Esophagus squamous epithelium (tissue), 4 donors: ENCODE data around the gene STRBP.

Source experiments
- POLR2A ChIP-seq, 4 donors: fragments of 450-650 bp; IDR thresholded peaks; one replicate each; pipeline ENCODE4 v1.6.1; 2017; ENCODE audit warnings: antibody characterized with exemption in 4 of 4, mild to moderate bottlenecking in 4 of 4, moderate library complexity in 3 of 4
- TF ChIP-seq, protein P1 (sequence below), 6 experiments: fragments of 450-650 bp in 4 of 6; fragments of 200-600 bp in 2 of 6; sonication (generic) in 2 of 6; IDR thresholded peaks; one replicate each; pipeline ENCODE4 v1.5.1; 2016 to 2019; ENCODE audit warnings: antibody characterized with exemption in 6 of 6, mild to moderate bottlenecking in 4 of 6, moderate library complexity in 4 of 6

DNA sequence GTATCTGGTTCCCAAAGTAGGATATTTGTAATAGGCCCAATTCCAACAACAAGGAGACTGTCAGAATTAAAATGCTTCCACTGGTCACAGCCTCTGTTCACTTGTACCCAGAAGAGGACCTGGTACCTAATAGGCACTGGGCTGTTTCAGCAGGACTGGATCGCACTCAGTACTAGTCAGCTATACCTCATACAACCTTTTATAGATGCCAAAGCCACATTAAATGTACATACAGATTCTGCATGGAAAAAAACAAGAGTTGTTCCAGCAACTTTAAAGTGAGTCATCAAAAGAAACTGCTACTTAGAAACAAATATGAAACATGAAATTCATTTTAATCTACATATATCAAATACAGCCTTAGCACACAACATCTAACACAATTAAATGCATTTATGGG is 147.4 kb downstream of the STRBP start:
- no peak for TF ChIP-seq POLR2A (IDR thresholded peaks at IDR 0.05)
- TF ChIP-seq, protein P1, sequence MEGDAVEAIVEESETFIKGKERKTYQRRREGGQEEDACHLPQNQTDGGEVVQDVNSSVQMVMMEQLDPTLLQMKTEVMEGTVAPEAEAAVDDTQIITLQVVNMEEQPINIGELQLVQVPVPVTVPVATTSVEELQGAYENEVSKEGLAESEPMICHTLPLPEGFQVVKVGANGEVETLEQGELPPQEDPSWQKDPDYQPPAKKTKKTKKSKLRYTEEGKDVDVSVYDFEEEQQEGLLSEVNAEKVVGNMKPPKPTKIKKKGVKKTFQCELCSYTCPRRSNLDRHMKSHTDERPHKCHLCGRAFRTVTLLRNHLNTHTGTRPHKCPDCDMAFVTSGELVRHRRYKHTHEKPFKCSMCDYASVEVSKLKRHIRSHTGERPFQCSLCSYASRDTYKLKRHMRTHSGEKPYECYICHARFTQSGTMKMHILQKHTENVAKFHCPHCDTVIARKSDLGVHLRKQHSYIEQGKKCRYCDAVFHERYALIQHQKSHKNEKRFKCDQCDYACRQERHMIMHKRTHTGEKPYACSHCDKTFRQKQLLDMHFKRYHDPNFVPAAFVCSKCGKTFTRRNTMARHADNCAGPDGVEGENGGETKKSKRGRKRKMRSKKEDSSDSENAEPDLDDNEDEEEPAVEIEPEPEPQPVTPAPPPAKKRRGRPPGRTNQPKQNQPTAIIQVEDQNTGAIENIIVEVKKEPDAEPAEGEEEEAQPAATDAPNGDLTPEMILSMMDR (IDR thresholded peaks at IDR 0.05) = no peak
